GM21619 (cell line): ENCODE data around the gene SRSF9.

Experiments used
- ATAC-seq: cut with Tn5 transposase; IDR thresholded peaks from one replicate; pipeline ENCODE4 v1.9.1; 2021; ENCODE audit not compliant: unreplicated experiment

Gene SRSF9

DNA sequence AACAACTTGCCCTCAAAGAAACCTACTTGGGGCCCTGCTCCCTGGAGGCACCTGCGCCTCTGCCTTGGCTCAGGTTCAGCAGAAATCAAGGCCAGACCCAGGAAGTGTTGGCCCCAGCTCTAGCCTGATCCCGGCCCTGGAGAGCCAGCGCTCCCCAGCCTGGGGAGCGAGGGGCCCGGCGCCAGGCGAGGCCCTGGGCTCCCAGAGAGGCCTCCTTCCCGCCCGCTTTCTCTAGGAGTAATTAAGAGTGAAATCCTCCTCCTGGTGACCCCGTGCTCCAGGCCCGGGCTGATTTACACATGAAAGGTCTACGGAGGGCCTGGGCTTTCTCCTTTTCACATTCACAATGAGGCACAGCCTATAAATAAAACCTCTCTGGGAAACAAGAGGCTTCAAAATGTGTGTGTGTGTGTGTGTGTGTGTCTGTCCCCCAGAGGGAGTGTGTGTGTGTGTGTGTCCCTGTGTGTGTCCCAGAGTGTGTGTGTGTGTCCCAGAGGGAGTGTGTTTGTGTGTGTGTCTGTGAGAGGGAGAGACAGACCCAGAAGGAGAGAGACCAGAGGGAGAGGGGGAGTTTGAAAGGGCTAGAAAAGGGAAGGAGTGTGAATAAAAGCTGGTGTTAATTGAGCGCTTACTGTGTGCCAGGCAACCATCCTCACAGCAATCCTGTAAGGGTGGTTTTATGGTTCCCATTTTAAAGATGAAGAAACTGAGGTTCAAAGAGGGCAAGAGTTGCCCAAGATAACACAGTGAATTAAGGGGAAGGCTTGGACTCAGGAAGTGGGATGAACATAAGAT is 55.5 kb downstream of the SRSF9 start:
- ATAC-seq: no peak

DNA sequence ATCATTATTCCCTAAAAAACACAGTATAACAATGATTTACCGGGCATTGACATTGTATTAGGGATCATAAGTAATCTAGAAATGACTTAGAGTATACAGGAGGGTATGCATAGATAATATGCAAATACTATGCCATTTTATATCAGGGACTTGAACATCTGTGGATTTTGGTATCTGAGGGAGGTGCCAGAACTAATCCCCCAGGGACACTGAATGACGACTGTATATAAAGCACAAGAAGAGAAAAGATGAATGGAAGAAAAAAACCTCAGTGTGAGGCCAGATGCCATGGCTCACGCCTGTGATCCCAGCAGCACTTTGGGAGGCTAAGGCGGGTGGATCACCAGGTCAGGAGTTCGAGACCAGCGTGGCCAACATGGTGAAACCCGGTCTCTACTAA is 57.1 kb downstream of the SRSF9 start:
- ATAC-seq: no peak
